Large intestine (tissue), 12 donors: Measurements from ENCODE around the gene CDIP1. TPM values are rescaled to one million over a fixed set of nuclear protein-coding genes. Genes with fewer than 3 reads are reported as not detected.
"Not testable (repeated sequence)": the region's sequence is repeated elsewhere in the genome, so short reads cannot be mapped to it uniquely, and the experiment has no call there.

Experiments
- DNase-seq, 2 donors: peaks; one replicate each; pipeline versions ENCODE4 v3.0.0 to v3.0.0-alpha.2; 2013
- H3K27ac ChIP-seq: one replicate; pipeline ENCODE4 v1.5.1; 2013; ENCODE audit warnings: low read length
- H3K27me3 ChIP-seq: 2 replicates; pipeline ENCODE4 v1.6.1; 2013; ENCODE audit warnings: low read length; ENCODE audit not compliant: control insufficient read depth, insufficient read depth
- H3K36me3 ChIP-seq: 2 replicates; pipeline ENCODE4 v1.6.1; 2013; ENCODE audit warnings: low read length; ENCODE audit not compliant: control insufficient read depth, insufficient read depth
- H3K4me1 ChIP-seq: one replicate; pipeline ENCODE4 v1.6.1; 2013; ENCODE audit warnings: low read length; ENCODE audit not compliant: control insufficient read depth, insufficient read depth
- H3K4me3 ChIP-seq: one replicate; pipeline ENCODE4 v1.5.1; 2013; ENCODE audit warnings: low read length
- H3K9me3 ChIP-seq: one replicate; pipeline ENCODE4 v1.6.1; 2013; ENCODE audit warnings: mild to moderate bottlenecking, low read depth, low read length, moderate library complexity; ENCODE audit not compliant: control insufficient read depth
- WGBS: methylation state at CpG from one replicate; pipeline ENCODE4 v1.1.5; 2013; ENCODE audit warnings: low lambda C conversion rate; ENCODE audit not compliant: insufficient coverage; 5-methylcytosine and 5-hydroxymethylcytosine counted together
- long read RNA-seq, 11 donors: transcript quantifications; one replicate each; lab custom pipeline, GENCODE V29; 2026
- polyA plus RNA-seq: library from polyadenylated mRNA; unstranded; fragments of 120-200 nt; gene quantifications from one replicate; pipeline ENCODE4 v1.2.1, GENCODE V29; 2013

The CDIP1 gene
- 44.6 TPM for polyA plus RNA-seq
- long read RNA-seq, donor 1, transcript CDIP1-209 (6 exons, 2,062 nt), result major isoform, 8 of 8 reads
- long read RNA-seq, donor 1, partial matches to known transcripts, result 0 of 8 reads
- long read RNA-seq, donor 1, other reads (novel, unspliced or antisense), result 0 of 8 reads
- long read RNA-seq, donor 2, transcript CDIP1-209 (6 exons, 2,062 nt), result major isoform, 14 of 17 reads
- long read RNA-seq, donor 2, partial matches to known transcripts, result 0 of 17 reads
- long read RNA-seq, donor 2, other reads (novel, unspliced or antisense), result 0 of 17 reads
- long read RNA-seq, donor 3, result 0 reads
- long read RNA-seq, donor 4, result 0 reads
- long read RNA-seq, donor 5, partial matches to known transcripts, result 0 of 5 reads
- long read RNA-seq, donor 5, other reads (novel, unspliced or antisense), result 0 of 5 reads
- long read RNA-seq, donor 6, transcript CDIP1-209 (6 exons, 2,062 nt), result major isoform, 16 of 22 reads
- long read RNA-seq, donor 6, partial matches to known transcripts, result 0 of 22 reads
- long read RNA-seq, donor 6, other reads (novel, unspliced or antisense), result 0 of 22 reads
- long read RNA-seq, donor 7, partial matches to known transcripts, result 0 of 5 reads
- long read RNA-seq, donor 7, other reads (novel, unspliced or antisense), result 0 of 5 reads
- long read RNA-seq, donor 8, transcript CDIP1-209 (6 exons, 2,062 nt), result major isoform, 9 of 10 reads
- long read RNA-seq, donor 8, partial matches to known transcripts, result 0 of 10 reads
- long read RNA-seq, donor 8, other reads (novel, unspliced or antisense), result 0 of 10 reads
- long read RNA-seq, donor 9, transcript CDIP1-209 (6 exons, 2,062 nt), result major isoform, 6 of 8 reads
- long read RNA-seq, donor 9, partial matches to known transcripts, result 0 of 8 reads
- long read RNA-seq, donor 9, other reads (novel, unspliced or antisense), result 0 of 8 reads
- long read RNA-seq, donor 10, transcript CDIP1-209 (6 exons, 2,062 nt), result major isoform, 12 of 14 reads
- long read RNA-seq, donor 10, partial matches to known transcripts, result 0 of 14 reads
- long read RNA-seq, donor 10, other reads (novel, unspliced or antisense), result 0 of 14 reads
- long read RNA-seq, donor 11, transcript CDIP1-209 (6 exons, 2,062 nt), result major isoform, 6 of 8 reads
- long read RNA-seq, donor 11, partial matches to known transcripts, result 0 of 8 reads
- long read RNA-seq, donor 11, other reads (novel, unspliced or antisense), result 0 of 8 reads

GRCh38 chr16:4538350-4539235, at the start of gene CDIP1:
CDIP1 (minus strand) TSS chr16:4538773; CDS start chr16:4514130, 24,643 bp downstream.
- H3K27me3 ChIP-seq, result no peaks in the 10 kb centered on the region
- no CpG with 5 or more reads among the region's 67 CpGs for WGBS
- H3K36me3 ChIP-seq, result no peaks in the 10 kb centered on the region
- DNase-seq, result peak; percentile 97 to 98
- H3K9me3 ChIP-seq, result peaks cover 21% of the 10 kb centered on the region
- peak within 1 kb of the TSS; percentile 76 for H3K27ac ChIP-seq
- H3K4me1 ChIP-seq, result peaks cover 5% of the 10 kb centered on the region
- peak within 1 kb of the TSS; percentile 57 for H3K4me3 ChIP-seq

DNA sequence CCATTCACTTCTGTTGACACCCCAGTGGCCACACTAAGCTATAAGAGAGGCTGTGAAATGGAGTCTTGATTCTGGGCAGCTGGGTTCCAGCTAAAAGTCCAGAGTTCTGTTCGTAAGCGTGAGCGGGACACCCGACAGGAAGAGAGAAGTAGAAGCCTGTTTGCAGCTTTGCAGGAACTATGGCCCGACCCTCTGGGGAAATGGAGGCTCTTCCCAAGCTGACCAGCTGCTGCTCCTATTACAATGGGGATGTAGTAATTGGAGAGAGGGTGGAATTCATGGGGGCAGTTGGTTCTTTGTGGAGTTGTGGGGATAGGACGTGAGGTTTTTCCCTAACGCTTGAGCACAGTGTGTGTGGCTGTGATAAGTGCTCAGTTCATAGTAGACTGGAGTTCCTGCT, 47.7 kb upstream of the CDIP1 start:
- DNase-seq, result no peak
- WGBS, result no CpG with 5 or more reads among the region's 7 CpGs
- no peaks in the 10 kb centered on the region for H3K9me3 ChIP-seq
- H3K36me3 ChIP-seq, result no peaks in the 10 kb centered on the region
- no peak overlapping the region for H3K4me3 ChIP-seq
- H3K27ac ChIP-seq, result no peak overlapping the region
- peaks cover 6% of the 10 kb centered on the region for H3K27me3 ChIP-seq
- H3K4me1 ChIP-seq, result no peaks in the 10 kb centered on the region

GRCh38 chr16:4583906-4584305, 45.3 kb upstream of the CDIP1 start:
- Histone ChIP-seq H3K36me3 (no peaks in the 10 kb centered on the region), H3K27me3 (peaks cover 6% of the 10 kb centered on the region), H3K27ac (no peak overlapping the region), H3K4me3 (no peak overlapping the region), H3K9me3 (no peaks in the 10 kb centered on the region), H3K4me1 (no peaks in the 10 kb centered on the region)
- WGBS, result no CpG with 5 or more reads among the region's 4 CpGs
- no peak for DNase-seq

- Histone ChIP-seq H3K36me3 (no peaks in the 10 kb centered on the region), H3K27me3 (no peaks in the 10 kb centered on the region), H3K9me3 (no peaks in the 10 kb centered on the region), H3K4me3 (no peak overlapping the region), H3K4me1 (no peaks in the 10 kb centered on the region), H3K27ac (no peak overlapping the region)
- 100% methylated on average over 2 of the region's 6 CpGs for WGBS
- DNase-seq, result no peak
Measured at GRCh38 chr16:4580250-4580649, 41.7 kb upstream of the CDIP1 start.

DNA sequence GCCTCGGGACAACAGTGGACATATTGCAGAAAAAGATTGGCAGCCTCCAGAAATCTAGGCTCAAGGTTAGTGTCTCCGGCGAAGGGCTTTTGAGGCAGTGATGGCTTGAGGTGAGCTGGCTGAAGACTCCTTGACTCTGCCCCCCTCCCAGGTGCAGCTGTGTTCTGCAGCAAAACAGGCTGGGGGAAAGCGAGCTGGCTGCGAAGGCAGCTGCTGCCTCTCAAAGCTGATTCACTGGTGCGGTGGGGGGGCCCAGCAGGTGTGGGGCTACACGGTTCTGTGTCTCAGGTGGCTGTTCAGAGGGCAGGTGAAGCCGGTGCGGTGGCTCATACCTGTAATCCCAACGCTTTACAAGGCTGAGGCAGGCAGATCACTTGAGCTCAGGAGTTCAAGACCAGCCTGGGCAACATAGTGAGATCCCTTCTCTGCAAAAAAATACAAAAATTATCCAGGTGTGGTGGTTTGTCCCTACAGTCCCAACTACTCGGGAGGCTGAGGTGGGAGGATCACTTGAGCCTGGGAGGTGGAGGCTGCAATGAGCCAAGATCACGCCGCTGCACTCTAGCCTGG, 40.5 kb upstream of the CDIP1 start:
- no peak for DNase-seq
- WGBS, result no CpG with 5 or more reads among the region's 13 CpGs
- no peaks in the 10 kb centered on the region for H3K36me3 ChIP-seq
- no peaks in the 10 kb centered on the region for H3K4me1 ChIP-seq
- no peak overlapping the region for H3K4me3 ChIP-seq
- H3K27me3 ChIP-seq, result no peaks in the 10 kb centered on the region
- H3K9me3 ChIP-seq, result no peaks in the 10 kb centered on the region
- H3K27ac ChIP-seq, result no peak overlapping the region

DNA sequence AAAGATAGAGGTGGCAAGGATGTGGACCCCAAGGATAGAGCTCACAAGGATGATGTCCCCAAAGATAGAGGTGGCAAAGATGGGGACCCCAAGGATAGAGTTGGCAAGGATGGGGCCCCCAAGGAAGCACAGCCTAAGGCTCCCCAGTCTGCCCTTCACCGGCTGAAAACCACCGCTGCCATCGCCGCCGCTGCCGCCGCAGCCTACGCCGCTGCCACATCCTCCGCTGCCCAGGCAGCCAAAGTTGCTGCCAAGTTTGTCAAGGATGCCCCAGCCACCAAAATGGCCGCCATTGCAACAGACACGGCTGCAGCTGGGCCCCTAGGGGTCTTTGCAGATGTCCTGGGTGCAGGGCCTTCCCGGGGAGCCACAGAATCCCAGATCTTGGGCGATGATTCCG, 37.4 kb upstream of the CDIP1 start:
- H3K27me3 ChIP-seq, result no peaks in the 10 kb centered on the region
- WGBS, result no CpG with 5 or more reads among the region's 15 CpGs
- DNase-seq, result no peak
- no peaks in the 10 kb centered on the region for H3K4me1 ChIP-seq
- no peaks in the 10 kb centered on the region for H3K36me3 ChIP-seq
- no peaks in the 10 kb centered on the region for H3K9me3 ChIP-seq
- no peak overlapping the region for H3K4me3 ChIP-seq
- no peak overlapping the region for H3K27ac ChIP-seq

- H3K9me3 ChIP-seq, result no peaks in the 10 kb centered on the region
- no peak for DNase-seq
- no CpG with 5 or more reads among the region's 11 CpGs for WGBS
- H3K4me3 ChIP-seq, result no peak overlapping the region
- H3K36me3 ChIP-seq, result no peaks in the 10 kb centered on the region
- H3K27ac ChIP-seq, result no peak overlapping the region
- H3K4me1 ChIP-seq, result no peaks in the 10 kb centered on the region
- no peaks in the 10 kb centered on the region for H3K27me3 ChIP-seq
Measured at GRCh38 chr16:4574919-4575705, 36.5 kb upstream of the CDIP1 start.

DNA sequence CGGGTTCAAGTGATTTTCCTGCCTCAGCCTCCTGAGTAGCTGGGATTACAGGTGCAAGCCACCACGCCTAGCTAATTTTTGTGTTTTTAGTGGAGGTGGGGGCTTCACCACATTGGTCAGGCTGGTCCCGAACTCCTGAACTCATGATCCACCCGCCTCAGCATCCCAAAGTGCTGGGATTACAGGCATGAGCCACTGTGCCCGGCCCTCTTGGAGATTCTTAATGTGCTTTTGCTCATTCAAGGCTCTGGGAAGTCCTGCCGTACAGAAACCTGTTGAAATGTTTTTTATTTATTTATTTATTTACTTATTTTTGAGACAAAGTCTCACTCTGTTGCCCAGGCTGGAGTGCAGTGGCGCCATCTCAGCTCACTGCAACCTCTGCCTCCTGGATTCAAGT, 35.4 kb upstream of the CDIP1 start:
- not testable (repeated sequence) for H3K27ac ChIP-seq, H3K36me3 ChIP-seq, H3K9me3 ChIP-seq, H3K4me3 ChIP-seq, H3K27me3 ChIP-seq, DNase-seq, H3K4me1 ChIP-seq
- WGBS, result no CpG with 5 or more reads among the region's 7 CpGs

GRCh38 chr16:4572715-4573114, 34.1 kb upstream of the CDIP1 start:
- Histone ChIP-seq H3K36me3 (no peaks in the 10 kb centered on the region), H3K9me3 (no peaks in the 10 kb centered on the region), H3K27me3 (no peaks in the 10 kb centered on the region), H3K4me3 (no peak overlapping the region), H3K4me1 (peaks cover 4% of the 10 kb centered on the region), H3K27ac (no peak overlapping the region)
- 100% methylated on average over 1 of the region's 4 CpGs for WGBS
- DNase-seq, result no peak
